Tibial nerve (tissue), 4 donors: ENCODE measurements around the gene GDF15. TPM values are rescaled to one million over a fixed set of nuclear protein-coding genes. Genes with fewer than 3 reads are reported as not detected.
A peak's percentile ranks its signal among the peaks of the same experiment; 100 is the strongest.

ENCODE experiments used
- DNase-seq, 2 donors: peaks; one replicate each; pipeline ENCODE4 v3.0.0-alpha.2; 2019; ENCODE audit warnings: low spot score in 2 of 2
- H3K27ac ChIP-seq, 4 donors: fragments of 200-600 bp; sonication (generic) in 3 of 4; one replicate each; pipeline ENCODE4 v1.5.1; 2017 to 2019; ENCODE audit warnings: mild to moderate bottlenecking in 1 of 4
- H3K27me3 ChIP-seq, 2 donors: fragments of 200-600 bp; sonication (generic) in 1 of 2; one replicate each; pipeline versions ENCODE4 v1.5.1 to v1.6.0; 2017 to 2019
- H3K36me3 ChIP-seq, 3 donors: fragments of 200-600 bp; sonication (generic); one replicate each; pipeline ENCODE4 v1.5.1; 2018 to 2019
- H3K4me1 ChIP-seq, 4 donors: fragments of 200-600 bp; sonication (generic) in 3 of 4; one replicate each; pipeline ENCODE4 v1.5.1; 2017 to 2019
- H3K4me3 ChIP-seq, 4 donors: fragments of 200-600 bp; sonication (generic) in 3 of 4; one replicate each; pipeline ENCODE4 v1.5.1; 2017 to 2019; ENCODE audit warnings: mild to moderate bottlenecking in 1 of 4, moderate library complexity in 1 of 4
- H3K9me3 ChIP-seq, 4 donors: fragments of 200-600 bp; sonication (generic) in 3 of 4; one replicate each; pipeline ENCODE4 v1.5.1; 2017 to 2019
- EP300 ChIP-seq, 2 donors: sonication (generic); formaldehyde crosslinking; IDR thresholded peaks; one replicate each; pipeline ENCODE4 v1.6.1; 2017; ENCODE audit warnings: antibody characterized with exemption in 2 of 2, mild to moderate bottlenecking in 1 of 2
- POLR2A ChIP-seq, 2 donors: fragments of 450-650 bp; IDR thresholded peaks; one replicate each; pipeline ENCODE4 v1.6.1; 2017; ENCODE audit warnings: antibody characterized with exemption in 2 of 2, mild to moderate bottlenecking in 2 of 2, moderate library complexity in 2 of 2
- WGBS, 2 donors: methylation state at CpG; one replicate each; pipeline ENCODE4 v1.1.5; 2018; 5-methylcytosine and 5-hydroxymethylcytosine counted together
- total RNA-seq, 4 donors: library from RNA; depleted of rRNA; stranded (reverse); fragments of >200 nt; gene quantifications; one replicate each; pipeline ENCODE4 v1.1.0, GENCODE V29; 2016
- TF ChIP-seq, protein P1 (sequence below), 5 experiments: fragments of 200-600 bp in 3 of 5; fragments of 450-650 bp in 2 of 5; sonication (generic) in 3 of 5; IDR thresholded peaks; one replicate each; pipeline ENCODE4 v1.5.1; 2016 to 2019; ENCODE audit warnings: antibody characterized with exemption in 5 of 5, mild to moderate bottlenecking in 3 of 5, moderate library complexity in 2 of 5

The GDF15 gene, protein sequence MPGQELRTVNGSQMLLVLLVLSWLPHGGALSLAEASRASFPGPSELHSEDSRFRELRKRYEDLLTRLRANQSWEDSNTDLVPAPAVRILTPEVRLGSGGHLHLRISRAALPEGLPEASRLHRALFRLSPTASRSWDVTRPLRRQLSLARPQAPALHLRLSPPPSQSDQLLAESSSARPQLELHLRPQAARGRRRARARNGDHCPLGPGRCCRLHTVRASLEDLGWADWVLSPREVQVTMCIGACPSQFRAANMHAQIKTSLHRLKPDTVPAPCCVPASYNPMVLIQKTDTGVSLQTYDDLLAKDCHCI
- total RNA-seq = 10 to 100 TPM in 2 of 4 donors, 1 to 10 TPM in 2; 4.2 to 31.0 (median 13.2) TPM

DNA sequence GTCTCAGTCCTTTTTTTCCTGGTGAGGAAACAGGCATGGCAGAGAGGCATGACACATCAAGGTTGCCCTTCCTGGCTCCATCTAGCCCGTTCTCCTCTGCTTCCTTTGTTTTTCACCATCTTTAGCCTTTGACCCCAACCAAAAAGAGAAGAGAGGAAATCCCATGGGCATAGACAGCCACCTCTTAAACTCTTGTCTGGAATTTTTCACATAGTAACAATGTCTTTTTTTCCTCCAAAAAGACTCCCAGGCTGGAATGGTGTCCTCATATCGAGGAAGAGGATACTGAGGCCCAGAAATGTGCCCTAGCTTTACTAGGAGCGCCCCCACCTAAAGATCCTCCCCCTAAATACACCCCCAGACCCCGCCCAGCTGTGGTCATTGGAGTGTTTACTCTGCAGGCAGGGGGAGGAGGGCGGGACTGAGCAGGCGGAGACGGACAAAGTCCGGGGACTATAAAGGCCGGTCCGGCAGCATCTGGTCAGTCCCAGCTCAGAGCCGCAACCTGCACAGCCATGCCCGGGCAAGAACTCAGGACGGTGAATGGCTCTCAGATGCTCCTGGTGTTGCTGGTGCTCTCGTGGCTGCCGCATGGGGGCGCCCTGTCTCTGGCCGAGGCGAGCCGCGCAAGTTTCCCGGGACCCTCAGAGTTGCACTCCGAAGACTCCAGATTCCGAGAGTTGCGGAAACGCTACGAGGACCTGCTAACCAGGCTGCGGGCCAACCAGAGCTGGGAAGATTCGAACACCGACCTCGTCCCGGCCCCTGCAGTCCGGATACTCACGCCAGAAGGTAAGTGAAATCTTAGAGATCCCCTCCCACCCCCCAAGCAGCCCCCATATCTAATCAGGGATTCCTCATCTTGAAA lies at the start of gene GDF15:
Gene GDF15 (plus strand): TSS at position 484 of the 868 bp plus-strand sequence. CDS start 32 bp downstream, at position 516.
- DNase-seq = peak; percentile 47 to 70
- H3K27me3 ChIP-seq = no peaks in the 10 kb centered on the region
- peak within 1 kb of the TSS in 2 of 4 donors; percentile 1 to 35 for H3K4me3 ChIP-seq
- WGBS, 2 donors = 35 to 56% methylated on average over 18 to 31 of the region's 33 CpGs
- H3K4me1 ChIP-seq = peaks cover 0 to 37% (median 10%) of the 10 kb centered on the region in 4 donors
- H3K9me3 ChIP-seq = no peaks in the 10 kb centered on the region
- peak within 1 kb of the TSS in 3 of 4 donors; percentile 17 to 65 (median 41) for H3K27ac ChIP-seq
- peak in 1 of 2 donors; percentile 21 for TF ChIP-seq EP300 (IDR thresholded peaks at IDR 0.05)
- peak in 1 of 2 donors; percentile 40 for TF ChIP-seq POLR2A (IDR thresholded peaks at IDR 0.05)
- TF ChIP-seq, protein P1, sequence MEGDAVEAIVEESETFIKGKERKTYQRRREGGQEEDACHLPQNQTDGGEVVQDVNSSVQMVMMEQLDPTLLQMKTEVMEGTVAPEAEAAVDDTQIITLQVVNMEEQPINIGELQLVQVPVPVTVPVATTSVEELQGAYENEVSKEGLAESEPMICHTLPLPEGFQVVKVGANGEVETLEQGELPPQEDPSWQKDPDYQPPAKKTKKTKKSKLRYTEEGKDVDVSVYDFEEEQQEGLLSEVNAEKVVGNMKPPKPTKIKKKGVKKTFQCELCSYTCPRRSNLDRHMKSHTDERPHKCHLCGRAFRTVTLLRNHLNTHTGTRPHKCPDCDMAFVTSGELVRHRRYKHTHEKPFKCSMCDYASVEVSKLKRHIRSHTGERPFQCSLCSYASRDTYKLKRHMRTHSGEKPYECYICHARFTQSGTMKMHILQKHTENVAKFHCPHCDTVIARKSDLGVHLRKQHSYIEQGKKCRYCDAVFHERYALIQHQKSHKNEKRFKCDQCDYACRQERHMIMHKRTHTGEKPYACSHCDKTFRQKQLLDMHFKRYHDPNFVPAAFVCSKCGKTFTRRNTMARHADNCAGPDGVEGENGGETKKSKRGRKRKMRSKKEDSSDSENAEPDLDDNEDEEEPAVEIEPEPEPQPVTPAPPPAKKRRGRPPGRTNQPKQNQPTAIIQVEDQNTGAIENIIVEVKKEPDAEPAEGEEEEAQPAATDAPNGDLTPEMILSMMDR (IDR thresholded peaks at IDR 0.05) = peak in 4 of 5 experiments; percentile 31 to 56 (median 34)
- H3K36me3 ChIP-seq = no peaks in the 10 kb centered on the region

DNA sequence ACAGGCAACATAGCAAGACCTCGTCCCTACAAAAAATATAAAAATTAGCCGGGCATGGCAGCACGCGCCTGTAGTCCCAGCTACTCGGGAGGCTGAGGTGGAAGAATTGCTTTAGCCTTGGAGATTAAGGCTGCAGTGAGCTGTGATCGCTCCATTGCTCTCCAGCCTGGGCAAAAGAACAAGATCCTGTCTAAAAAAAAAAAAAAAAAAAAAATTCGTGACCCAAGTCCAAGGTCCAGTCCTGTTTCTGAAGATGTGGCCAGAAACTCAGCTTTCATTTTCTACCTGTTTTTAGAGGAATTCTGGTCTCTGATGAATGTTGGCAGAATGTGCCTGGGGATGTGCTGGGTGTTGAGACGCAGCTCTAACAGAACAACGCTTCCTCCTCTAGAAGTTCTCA lies 47.4 kb upstream of the GDF15 start:
- Histone ChIP-seq H3K27me3 (no peaks in the 10 kb centered on the region), H3K27ac (no peak overlapping the region), H3K4me1 (peaks cover 0 to 23% (median 12%) of the 10 kb centered on the region in 4 donors), H3K4me3 (no peak overlapping the region), H3K36me3 (peaks cover 0 to 9% (median 0%) of the 10 kb centered on the region in 3 donors), H3K9me3 (no peaks in the 10 kb centered on the region)
- no peak for DNase-seq
- 68 to 76% methylated on average over 9 of the region's 9 CpGs for WGBS, 2 donors
- TF ChIP-seq POLR2A (IDR thresholded peaks at IDR 0.05) (no peak), EP300 (IDR thresholded peaks at IDR 0.05) (no peak)
- TF ChIP-seq, protein P1 (IDR thresholded peaks at IDR 0.05) = no peak

DNA sequence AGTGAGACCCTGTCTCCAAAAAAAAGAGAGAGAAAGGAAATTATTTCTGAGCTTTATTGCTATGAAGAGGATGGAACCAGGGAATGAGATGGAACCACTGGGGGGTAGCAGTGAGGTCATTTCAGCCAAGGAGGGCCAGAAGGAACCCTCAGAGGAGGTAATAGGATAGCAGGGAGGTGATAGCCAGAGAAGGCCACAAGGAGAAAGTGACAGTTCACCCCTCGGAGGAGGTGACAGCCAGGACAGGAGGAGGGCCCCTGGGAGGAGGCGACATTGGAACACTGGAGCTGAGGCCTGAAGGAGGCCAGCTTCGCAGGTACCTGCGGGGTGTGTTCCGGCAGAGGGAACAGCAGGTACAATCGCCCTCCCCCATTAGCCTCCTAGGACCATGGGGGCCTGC lies 46.2 kb upstream of the GDF15 start:
- no peak for DNase-seq
- Histone ChIP-seq H3K27ac (no peak overlapping the region), H3K36me3 (peaks cover 0 to 18% (median 0%) of the 10 kb centered on the region in 3 donors), H3K4me3 (peak overlapping the region; percentile 66 to 99 (median 82)), H3K9me3 (no peaks in the 10 kb centered on the region), H3K27me3 (no peaks in the 10 kb centered on the region), H3K4me1 (peaks cover 0 to 34% (median 12%) of the 10 kb centered on the region in 4 donors)
- TF ChIP-seq, protein P1 (IDR thresholded peaks at IDR 0.05) = no peak
- TF ChIP-seq POLR2A (IDR thresholded peaks at IDR 0.05) = no peak
- no peak for TF ChIP-seq EP300 (IDR thresholded peaks at IDR 0.05)
- 52 to 54% methylated on average over 6 of the region's 6 CpGs for WGBS, 2 donors

DNA sequence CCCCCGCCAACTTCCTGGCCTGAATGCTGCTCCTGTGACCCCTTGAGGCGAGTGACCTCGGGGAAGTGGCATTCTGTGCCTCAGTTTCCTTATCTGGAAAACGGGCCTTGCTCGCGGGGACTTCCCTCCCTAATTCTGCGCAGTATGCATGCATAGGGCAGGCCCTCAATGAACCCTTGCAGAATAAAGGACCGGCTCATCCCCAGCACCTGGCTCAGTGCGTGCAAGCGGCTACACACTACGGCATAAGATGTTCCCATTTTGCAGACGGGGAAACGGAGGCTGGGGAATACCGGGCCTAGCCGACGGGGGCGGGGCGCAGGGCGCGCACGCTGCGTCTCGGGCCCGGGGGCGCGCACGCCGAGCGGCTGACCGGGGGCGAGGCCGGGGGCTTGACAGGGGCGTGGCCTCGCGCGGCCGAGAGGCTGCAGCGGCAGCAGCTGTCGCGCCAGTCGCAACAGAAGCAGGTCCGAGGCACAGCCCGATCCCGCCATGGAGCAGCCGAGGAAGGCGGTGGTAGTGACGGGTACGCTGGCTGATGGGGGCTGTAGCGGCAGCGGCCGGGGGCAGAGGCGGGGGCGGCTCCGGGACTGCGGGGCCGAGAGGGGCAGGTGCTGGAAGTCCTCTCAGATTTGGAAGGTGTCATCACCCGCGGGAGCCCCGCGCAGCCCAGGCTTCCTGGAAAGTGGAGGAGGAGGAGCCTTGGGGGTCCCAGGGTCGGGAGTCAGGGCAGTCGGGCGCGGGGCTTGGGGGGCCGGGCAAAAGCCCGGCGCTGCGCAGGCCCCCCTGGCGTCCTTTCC lies 45.6 kb upstream of the GDF15 start, which contains the start of gene PGPEP1:
Gene PGPEP1 (plus strand): TSS at position 409 of the 800 bp plus-strand sequence. CDS start 84 bp downstream, at position 493.
- no peaks in the 10 kb centered on the region for H3K9me3 ChIP-seq
- H3K4me1 ChIP-seq = peaks cover 0 to 34% (median 12%) of the 10 kb centered on the region in 4 donors
- peak within 1 kb of the TSS; percentile 66 to 99 (median 82) for H3K4me3 ChIP-seq
- TF ChIP-seq POLR2A (IDR thresholded peaks at IDR 0.05) (peak in 1 of 2 donors; percentile 62), EP300 (IDR thresholded peaks at IDR 0.05) (peak in 1 of 2 donors; percentile 12)
- TF ChIP-seq, protein P1 (IDR thresholded peaks at IDR 0.05) = peak in 1 of 5 experiments; percentile 29
- peak; percentile 16 to 40 for DNase-seq
- H3K27ac ChIP-seq = peak within 1 kb of the TSS; percentile 69 to 91 (median 88)
- 3 to 5% methylated on average over 50 to 59 of the region's 69 CpGs for WGBS, 2 donors
- H3K27me3 ChIP-seq = no peaks in the 10 kb centered on the region
- peaks cover 0 to 25% (median 0%) of the 10 kb centered on the region in 3 donors for H3K36me3 ChIP-seq
